Ishikawa (cell line): ENCODE results near the gene PYM1.

Experiments
- CEBPB ChIP-seq: IDR thresholded peaks from 2 replicates; pipeline ENCODE4 v1.6.1; 2012
- CREB1 ChIP-seq: IDR thresholded peaks from 2 replicates; pipeline ENCODE4 v1.6.1; 2012; ENCODE audit warnings: low read depth
- EGR1 ChIP-seq: IDR thresholded peaks from 2 replicates; pipeline ENCODE4 v1.6.1; 2012
- EP300 ChIP-seq: IDR thresholded peaks from 2 replicates; pipeline ENCODE4 v1.6.1; 2012; ENCODE audit warnings: borderline replicate concordance
- FOXM1 ChIP-seq: IDR thresholded peaks from 2 replicates; pipeline ENCODE4 v1.6.1; 2012; ENCODE audit warnings: low read depth, borderline replicate concordance
- MAX ChIP-seq: IDR thresholded peaks from 2 replicates; pipeline ENCODE4 v1.6.1; 2012
- RAD21 ChIP-seq: IDR thresholded peaks from 2 replicates; pipeline ENCODE4 v1.6.1; 2012; ENCODE audit warnings: low read depth
- REST ChIP-seq: IDR thresholded peaks from 2 replicates; pipeline ENCODE4 v1.6.1; 2012; ENCODE audit warnings: low read depth, mild to moderate bottlenecking
- TAF1 ChIP-seq: IDR thresholded peaks from 2 replicates; pipeline ENCODE4 v1.6.1; 2012; ENCODE audit warnings: low read depth, mild to moderate bottlenecking
- TCF12 ChIP-seq: IDR thresholded peaks from 2 replicates; pipeline ENCODE4 v1.6.1; 2012; ENCODE audit warnings: low read depth
- TEAD4 ChIP-seq: IDR thresholded peaks from 2 replicates; pipeline ENCODE4 v1.6.1; 2012
- USF1 ChIP-seq: IDR thresholded peaks from 2 replicates; pipeline ENCODE4 v1.6.1; 2012
- YY1 ChIP-seq: IDR thresholded peaks from 2 replicates; pipeline ENCODE4 v1.6.1; 2012; ENCODE audit warnings: low read depth
- ZBTB7A ChIP-seq: IDR thresholded peaks from 2 replicates; pipeline ENCODE4 v1.6.1; 2012; ENCODE audit warnings: low read depth

GRCh38 chr12:55965240-55965639, 37.5 kb upstream of the PYM1 start:
- TF ChIP-seq EP300: no peak
- no peak for TF ChIP-seq EGR1
- TF ChIP-seq REST: no peak
- no peak for TF ChIP-seq YY1
- TF ChIP-seq USF1: no peak
- TF ChIP-seq TAF1: no peak
- no peak for TF ChIP-seq CEBPB
- TF ChIP-seq ZBTB7A: no peak
- TF ChIP-seq TEAD4: no peak
- TF ChIP-seq TCF12: no peak
- TF ChIP-seq MAX: no peak
- no peak for TF ChIP-seq CREB1
- TF ChIP-seq RAD21: no peak
- no peak for TF ChIP-seq FOXM1
